ENCODE results near the gene CDC5L. TPM values are rescaled to one million over a fixed set of nuclear protein-coding genes. Genes with fewer than 3 reads are reported as not detected.

The CDC5L gene
- total and polyA plus RNA-seq, 3 experiments from 2014 or later: 14.9 to 29.9 (median 27.4) TPM

- POLR2A ChIA-PET: no interaction called here
- Mint-ChIP-seq H3K27me3 (no peaks in the 10 kb centered on the region), H3K9me3 (no peaks in the 10 kb centered on the region), H3K27ac (peak overlapping the region in 1 of 8 donors; percentile 13), H3K4me3 (no peak overlapping the region), H3K4me1 (peaks cover 31 to 53% (median 52%) of the 10 kb centered on the region in 3 donors), H3K36me3 (peaks cover 33 to 89% (median 45%) of the 10 kb centered on the region in 3 donors)
- DNase-seq: no peak
- Histone ChIP-seq H3K4me1 (ENCODE audit: insufficient read depth, low read length) (no peaks in the 10 kb centered on the region), H3K36me3 (ENCODE audit: insufficient read depth, low read length) (peaks cover 57% of the 10 kb centered on the region), H3K27me3 (ENCODE audit: insufficient read depth, low read length, poor library complexity, severe bottlenecking) (no peaks in the 10 kb centered on the region), H3K4me3 (ENCODE audit: low read length) (no peak overlapping the region), H3K9me3 (ENCODE audit: low read length) (no peaks in the 10 kb centered on the region), H3K27ac (ENCODE audit: low read depth, low read length) (no peak overlapping the region)
- CTCF ChIA-PET: no interaction called here
Measured at GRCh38 chr6:44407951-44408670, 20.6 kb downstream of the CDC5L start.

- H3K36me3 Mint-ChIP-seq: peaks cover 32 to 92% (median 40%) of the 10 kb centered on the region in 3 donors
- ChIA-PET CTCF (no interaction called here), POLR2A (no interaction called here)
- peak overlapping the region in 6 of 8 donors; percentile 5 to 74 (median 34) for H3K27ac Mint-ChIP-seq
- peaks cover 30 to 57% (median 46%) of the 10 kb centered on the region in 3 donors for H3K4me1 Mint-ChIP-seq
- DNase-seq: no peak
- Histone ChIP-seq H3K27me3 (ENCODE audit: insufficient read depth, low read length, poor library complexity, severe bottlenecking) (no peaks in the 10 kb centered on the region), H3K9me3 (ENCODE audit: low read length) (no peaks in the 10 kb centered on the region), H3K27ac (ENCODE audit: low read depth, low read length) (no peak overlapping the region), H3K36me3 (ENCODE audit: insufficient read depth, low read length) (peaks cover 60% of the 10 kb centered on the region), H3K4me1 (ENCODE audit: insufficient read depth, low read length) (no peaks in the 10 kb centered on the region), H3K4me3 (ENCODE audit: low read length) (no peak overlapping the region)
- no peaks in the 10 kb centered on the region for H3K27me3 Mint-ChIP-seq
- no peak overlapping the region for H3K4me3 Mint-ChIP-seq
- H3K9me3 Mint-ChIP-seq: no peaks in the 10 kb centered on the region
Measured at GRCh38 chr6:44409207-44409794, 21.8 kb downstream of the CDC5L start.

- no peaks in the 10 kb centered on the region for H3K4me1 ChIP-seq (ENCODE audit: insufficient read depth, low read length)
- H3K9me3 Mint-ChIP-seq: no peaks in the 10 kb centered on the region
- ChIA-PET CTCF (no interaction called here), POLR2A (no interaction called here)
- H3K9me3 ChIP-seq (ENCODE audit: low read length): no peaks in the 10 kb centered on the region
- H3K4me3 Mint-ChIP-seq: no peak overlapping the region
- H3K27ac ChIP-seq (ENCODE audit: low read depth, low read length): no peak overlapping the region
- no peaks in the 10 kb centered on the region for H3K27me3 Mint-ChIP-seq
- no peak overlapping the region for H3K27ac Mint-ChIP-seq
- peaks cover 57% of the 10 kb centered on the region for H3K36me3 ChIP-seq (ENCODE audit: insufficient read depth, low read length)
- no peak overlapping the region for H3K4me3 ChIP-seq (ENCODE audit: low read length)
- DNase-seq: no peak
- H3K4me1 Mint-ChIP-seq: peaks cover 38 to 61% (median 52%) of the 10 kb centered on the region in 3 donors
- H3K27me3 ChIP-seq (ENCODE audit: insufficient read depth, low read length, poor library complexity, severe bottlenecking): no peaks in the 10 kb centered on the region
- peaks cover 32 to 92% (median 45%) of the 10 kb centered on the region in 3 donors for H3K36me3 Mint-ChIP-seq
Measured at GRCh38 chr6:44410363-44410762, 22.9 kb downstream of the CDC5L start.

- H3K36me3 ChIP-seq (ENCODE audit: insufficient read depth, low read length): peaks cover 57% of the 10 kb centered on the region
Measured at GRCh38 chr6:44411141-44411540, 23.6 kb downstream of the CDC5L start.

GRCh38 chr6:44415449-44415848, 27.9 kb downstream of the CDC5L start:
- CTCF ChIA-PET: no interaction called here
- no peak overlapping the region for H3K4me3 ChIP-seq (ENCODE audit: low read length)
- no peaks in the 10 kb centered on the region for H3K9me3 ChIP-seq (ENCODE audit: low read length)
- H3K27ac ChIP-seq (ENCODE audit: low read depth, low read length): no peak overlapping the region
- no peaks in the 10 kb centered on the region for H3K4me1 ChIP-seq (ENCODE audit: insufficient read depth, low read length)
- Mint-ChIP-seq H3K36me3 (peaks cover 21 to 83% (median 45%) of the 10 kb centered on the region in 3 donors), H3K27me3 (peaks cover 0 to 2% of the 10 kb centered on the region in 2 donors), H3K27ac (peak overlapping the region in 4 of 8 donors; percentile 5 to 39 (median 22)), H3K4me1 (peaks cover 37 to 60% (median 43%) of the 10 kb centered on the region in 3 donors), H3K4me3 (peak overlapping the region in 1 of 7 donors; percentile 3), H3K9me3 (no peaks in the 10 kb centered on the region)
- DNase-seq: no peak
- H3K36me3 ChIP-seq (ENCODE audit: insufficient read depth, low read length): peaks cover 43% of the 10 kb centered on the region
- no peaks in the 10 kb centered on the region for H3K27me3 ChIP-seq (ENCODE audit: insufficient read depth, low read length, poor library complexity, severe bottlenecking)
- POLR2A ChIA-PET: no interaction called here

More at GRCh38 chr6:44411141-44411540, 23.6 kb downstream of the CDC5L start:
- peaks cover 32 to 93% (median 51%) of the 10 kb centered on the region in 3 donors for H3K36me3 Mint-ChIP-seq
- no peaks in the 10 kb centered on the region for H3K27me3 Mint-ChIP-seq
- DNase-seq: no peak
- Histone ChIP-seq H3K27ac (ENCODE audit: low read depth, low read length) (no peak overlapping the region), H3K4me3 (ENCODE audit: low read length) (no peak overlapping the region), H3K4me1 (ENCODE audit: insufficient read depth, low read length) (no peaks in the 10 kb centered on the region), H3K9me3 (ENCODE audit: low read length) (no peaks in the 10 kb centered on the region), H3K27me3 (ENCODE audit: insufficient read depth, low read length, poor library complexity, severe bottlenecking) (no peaks in the 10 kb centered on the region)
- CTCF ChIA-PET: no interaction called here
- POLR2A ChIA-PET: no interaction called here
- H3K9me3 Mint-ChIP-seq: no peaks in the 10 kb centered on the region
- H3K4me3 Mint-ChIP-seq: peak overlapping the region in 1 of 7 donors; percentile 25
- peak overlapping the region in 7 of 8 donors; percentile 2 to 75 (median 20) for H3K27ac Mint-ChIP-seq
- peaks cover 44 to 68% (median 60%) of the 10 kb centered on the region in 3 donors for H3K4me1 Mint-ChIP-seq

- no peaks in the 10 kb centered on the region for H3K9me3 ChIP-seq (ENCODE audit: low read length)
- DNase-seq: no peak
- no peak overlapping the region for H3K27ac ChIP-seq (ENCODE audit: low read depth, low read length)
- H3K4me1 Mint-ChIP-seq: peaks cover 38 to 57% (median 39%) of the 10 kb centered on the region in 3 donors
- peaks cover 48% of the 10 kb centered on the region for H3K36me3 ChIP-seq (ENCODE audit: insufficient read depth, low read length)
- peak overlapping the region in 2 of 8 donors; percentile 56 to 72 for H3K27ac Mint-ChIP-seq
- H3K4me3 Mint-ChIP-seq: no peak overlapping the region
- H3K4me3 ChIP-seq (ENCODE audit: low read length): no peak overlapping the region
- CTCF ChIA-PET: no interaction called here
- POLR2A ChIA-PET: no interaction called here
- no peaks in the 10 kb centered on the region for H3K4me1 ChIP-seq (ENCODE audit: insufficient read depth, low read length)
- peaks cover 21 to 84% (median 47%) of the 10 kb centered on the region in 3 donors for H3K36me3 Mint-ChIP-seq
- H3K9me3 Mint-ChIP-seq: no peaks in the 10 kb centered on the region
- no peaks in the 10 kb centered on the region for H3K27me3 ChIP-seq (ENCODE audit: insufficient read depth, low read length, poor library complexity, severe bottlenecking)
- peaks cover 0 to 2% of the 10 kb centered on the region in 2 donors for H3K27me3 Mint-ChIP-seq
Measured at GRCh38 chr6:44415873-44416502, 28.5 kb downstream of the CDC5L start.

GRCh38 chr6:44422531-44422930, 35.0 kb downstream of the CDC5L start:
- DNase-seq: no peak
- Mint-ChIP-seq H3K4me3 (no peak overlapping the region), H3K36me3 (peaks cover 12 to 87% (median 35%) of the 10 kb centered on the region in 3 donors), H3K27me3 (no peaks in the 10 kb centered on the region), H3K4me1 (peaks cover 0 to 8% (median 5%) of the 10 kb centered on the region in 3 donors), H3K9me3 (no peaks in the 10 kb centered on the region), H3K27ac (no peak overlapping the region)
- Histone ChIP-seq H3K36me3 (ENCODE audit: insufficient read depth, low read length) (peaks cover 66% of the 10 kb centered on the region), H3K4me1 (ENCODE audit: insufficient read depth, low read length) (no peaks in the 10 kb centered on the region), H3K27ac (ENCODE audit: low read depth, low read length) (no peak overlapping the region), H3K9me3 (ENCODE audit: low read length) (no peaks in the 10 kb centered on the region), H3K4me3 (ENCODE audit: low read length) (no peak overlapping the region), H3K27me3 (ENCODE audit: insufficient read depth, low read length, poor library complexity, severe bottlenecking) (no peaks in the 10 kb centered on the region)
- CTCF ChIA-PET: no interaction called here
- POLR2A ChIA-PET: no interaction called here

- CTCF ChIA-PET: no interaction called here
Measured at GRCh38 chr6:44423306-44423705, 35.8 kb downstream of the CDC5L start.

More at GRCh38 chr6:44423306-44423705, 35.8 kb downstream of the CDC5L start:
- peaks cover 65% of the 10 kb centered on the region for H3K36me3 ChIP-seq (ENCODE audit: insufficient read depth, low read length)
- POLR2A ChIA-PET: no interaction called here
- H3K9me3 ChIP-seq (ENCODE audit: low read length): no peaks in the 10 kb centered on the region
- H3K27me3 Mint-ChIP-seq: no peaks in the 10 kb centered on the region
- no peaks in the 10 kb centered on the region for H3K4me1 ChIP-seq (ENCODE audit: insufficient read depth, low read length)
- H3K27ac ChIP-seq (ENCODE audit: low read depth, low read length): no peak overlapping the region
- H3K36me3 Mint-ChIP-seq: peaks cover 10 to 89% (median 36%) of the 10 kb centered on the region in 3 donors
- DNase-seq: no peak
- H3K9me3 Mint-ChIP-seq: no peaks in the 10 kb centered on the region
- H3K4me1 Mint-ChIP-seq: peaks cover 0 to 7% (median 5%) of the 10 kb centered on the region in 3 donors
- H3K4me3 ChIP-seq (ENCODE audit: low read length): no peak overlapping the region
- H3K27ac Mint-ChIP-seq: peak overlapping the region in 2 of 8 donors; percentile 47 to 54
- H3K4me3 Mint-ChIP-seq: no peak overlapping the region
- no peaks in the 10 kb centered on the region for H3K27me3 ChIP-seq (ENCODE audit: insufficient read depth, low read length, poor library complexity, severe bottlenecking)
